Neuron (in vitro differentiated cells): Measurements from ENCODE around the gene MRPL58.
"Not testable (repeated sequence)": the region's sequence is repeated elsewhere in the genome, so short reads cannot be mapped to it uniquely, and the experiment has no call there.

ENCODE experiments used
- H2AFZ ChIP-seq: one replicate; pipeline ENCODE4 v1.6.1; 2013; ENCODE audit warnings: low read depth, mild to moderate bottlenecking, inconsistent platforms, low read length, moderate library complexity
- H3K27me3 ChIP-seq: one replicate; pipeline ENCODE4 v1.6.1; 2013; ENCODE audit warnings: low read length; ENCODE audit not compliant: insufficient read depth
- H3K36me3 ChIP-seq: one replicate; pipeline ENCODE4 v1.6.1; 2013; ENCODE audit warnings: low read length; ENCODE audit not compliant: insufficient read depth
- H3K4me1 ChIP-seq: one replicate; pipeline ENCODE4 v1.6.1; 2013; ENCODE audit warnings: low read length; ENCODE audit not compliant: insufficient read depth
- H3K4me3 ChIP-seq: 2 replicates; pipeline ENCODE4 v1.5.1; 2013; ENCODE audit warnings: mild to moderate bottlenecking, low read length, moderate library complexity
- H3K9me3 ChIP-seq: one replicate; pipeline ENCODE4 v1.6.1; 2013; ENCODE audit warnings: low read length

The MRPL58 gene

GRCh38 chr17:74995847-74996246, 16.6 kb upstream of the MRPL58 start:
- no peak overlapping the region for H3K4me3 ChIP-seq
- H3K27me3 ChIP-seq = no peaks in the 10 kb centered on the region
- peaks cover 22% of the 10 kb centered on the region for H3K36me3 ChIP-seq
- no peaks in the 10 kb centered on the region for H3K9me3 ChIP-seq
- no peaks in the 10 kb centered on the region for H3K4me1 ChIP-seq
- H2AFZ ChIP-seq = no peak overlapping the region

- no peak overlapping the region for H3K4me3 ChIP-seq
- H3K36me3 ChIP-seq = peaks cover 45% of the 10 kb centered on the region
- no peaks in the 10 kb centered on the region for H3K4me1 ChIP-seq
- no peaks in the 10 kb centered on the region for H3K27me3 ChIP-seq
- H3K9me3 ChIP-seq = no peaks in the 10 kb centered on the region
- no peak overlapping the region for H2AFZ ChIP-seq
Observed at GRCh38 chr17:74998783-74999182, 13.7 kb upstream of the MRPL58 start.

- no peaks in the 10 kb centered on the region for H3K4me1 ChIP-seq
- no peaks in the 10 kb centered on the region for H3K9me3 ChIP-seq
- H3K27me3 ChIP-seq = no peaks in the 10 kb centered on the region
- no peak overlapping the region for H3K4me3 ChIP-seq
- no peak overlapping the region for H2AFZ ChIP-seq
- peaks cover 49% of the 10 kb centered on the region for H3K36me3 ChIP-seq
Observed at GRCh38 chr17:74999523-74999922, 12.9 kb upstream of the MRPL58 start.

- Histone ChIP-seq H3K27me3 (no peaks in the 10 kb centered on the region), H2AFZ (no peak overlapping the region), H3K4me3 (no peak overlapping the region), H3K4me1 (no peaks in the 10 kb centered on the region), H3K9me3 (no peaks in the 10 kb centered on the region), H3K36me3 (peaks cover 56% of the 10 kb centered on the region)
Observed at GRCh38 chr17:75001915-75002843, 10.3 kb upstream of the MRPL58 start.

GRCh38 chr17:75003070-75003956, 9.2 kb upstream of the MRPL58 start:
- Histone ChIP-seq H3K36me3 (peaks cover 54% of the 10 kb centered on the region), H3K27me3 (no peaks in the 10 kb centered on the region), H3K4me1 (no peaks in the 10 kb centered on the region), H3K9me3 (no peaks in the 10 kb centered on the region), H2AFZ (no peak overlapping the region), H3K4me3 (no peak overlapping the region)

GRCh38 chr17:75003957-75004355, 8.5 kb upstream of the MRPL58 start:
- Histone ChIP-seq H3K27me3 (no peaks in the 10 kb centered on the region), H3K4me1 (no peaks in the 10 kb centered on the region), H3K36me3 (peaks cover 51% of the 10 kb centered on the region), H2AFZ (no peak overlapping the region), H3K9me3 (no peaks in the 10 kb centered on the region), H3K4me3 (no peak overlapping the region)

GRCh38 chr17:75004371-75004770, 8.1 kb upstream of the MRPL58 start:
- no peaks in the 10 kb centered on the region for H3K9me3 ChIP-seq
- H3K4me3 ChIP-seq = no peak overlapping the region
- no peaks in the 10 kb centered on the region for H3K4me1 ChIP-seq
- no peaks in the 10 kb centered on the region for H3K27me3 ChIP-seq
- peaks cover 48% of the 10 kb centered on the region for H3K36me3 ChIP-seq
- H2AFZ ChIP-seq = no peak overlapping the region

- Histone ChIP-seq H2AFZ (no peak overlapping the region), H3K9me3 (no peaks in the 10 kb centered on the region), H3K27me3 (no peaks in the 10 kb centered on the region), H3K4me1 (no peaks in the 10 kb centered on the region), H3K4me3 (no peak overlapping the region), H3K36me3 (peaks cover 42% of the 10 kb centered on the region)
Observed at GRCh38 chr17:75005291-75005690, 7.2 kb upstream of the MRPL58 start.

GRCh38 chr17:75006084-75006483, 6.4 kb upstream of the MRPL58 start:
- peaks cover 42% of the 10 kb centered on the region for H3K36me3 ChIP-seq
- H3K27me3 ChIP-seq, H3K9me3 ChIP-seq, H3K4me1 ChIP-seq, H3K4me3 ChIP-seq, H2AFZ ChIP-seq: not testable (repeated sequence)

- peaks cover 11% of the 10 kb centered on the region for H3K4me1 ChIP-seq
- H3K36me3 ChIP-seq = peaks cover 37% of the 10 kb centered on the region
- H3K27me3 ChIP-seq = no peaks in the 10 kb centered on the region
- H3K9me3 ChIP-seq = no peaks in the 10 kb centered on the region
- no peak overlapping the region for H3K4me3 ChIP-seq
- H2AFZ ChIP-seq = no peak overlapping the region
Observed at GRCh38 chr17:75006653-75007052, 5.8 kb upstream of the MRPL58 start.

GRCh38 chr17:75008373-75008772, 4.1 kb upstream of the MRPL58 start:
- no peaks in the 10 kb centered on the region for H3K9me3 ChIP-seq
- no peak overlapping the region for H3K4me3 ChIP-seq
- no peaks in the 10 kb centered on the region for H3K27me3 ChIP-seq
- peaks cover 20% of the 10 kb centered on the region for H3K4me1 ChIP-seq
- H3K36me3 ChIP-seq = peaks cover 20% of the 10 kb centered on the region
- H2AFZ ChIP-seq = no peak overlapping the region

GRCh38 chr17:75009139-75009724, 3.2 kb upstream of the MRPL58 start:
- Histone ChIP-seq H2AFZ (no peak overlapping the region), H3K4me1 (peaks cover 26% of the 10 kb centered on the region), H3K36me3 (peaks cover 13% of the 10 kb centered on the region), H3K27me3 (no peaks in the 10 kb centered on the region), H3K9me3 (no peaks in the 10 kb centered on the region), H3K4me3 (no peak overlapping the region)
